Right lobe of liver (tissue), 6 donors: ENCODE data around the gene PFN1. TPM values are rescaled to one million over a fixed set of nuclear protein-coding genes. Genes with fewer than 3 reads are reported as not detected.

ENCODE experiments used
- ATAC-seq, 4 donors: fragments of 200-7000 bp; cut with Tn5 transposase; one replicate each; pipeline ENCODE4 v1.9.1; 2020; ENCODE audit warnings: mild to moderate bottlenecking in 4 of 4, moderate library complexity in 4 of 4
- DNase-seq, 3 donors: peaks; one replicate each; pipeline ENCODE4 v3.0.0-alpha.2; 2020
- H3K27ac ChIP-seq, 3 donors: fragments of 200-600 bp; one replicate each; pipeline ENCODE4 v1.8.0; 2022
- H3K27me3 ChIP-seq, 2 donors: fragments of 200-600 bp; one replicate each; pipeline ENCODE4 v1.8.0; 2022
- H3K36me3 ChIP-seq, 4 donors: fragments of 200-600 bp; sonication (generic) in 1 of 4; one replicate each; pipeline versions ENCODE4 v1.5.1 to v1.8.0; 2017 to 2022; ENCODE audit warnings: control low read depth in 1 of 4
- H3K4me1 ChIP-seq, 4 donors: fragments of 200-600 bp; sonication (generic) in 1 of 4; one replicate each; pipeline versions ENCODE4 v1.5.1 to v1.8.0; 2017 to 2022; ENCODE audit warnings: control low read depth in 1 of 4
- H3K4me3 ChIP-seq, 3 donors: fragments of 200-600 bp; one replicate each; pipeline ENCODE4 v1.8.0; 2022
- H3K9me3 ChIP-seq, 4 donors: fragments of 200-600 bp; sonication (generic) in 1 of 4; one replicate each; pipeline versions ENCODE4 v1.5.1 to v1.8.0; 2017 to 2022; ENCODE audit warnings: control low read depth in 1 of 4
- CTCF ChIP-seq, 4 donors: fragments of 200-600 bp in 3 of 4; fragments of 450-650 bp in 1 of 4; IDR thresholded peaks; one replicate each; pipeline versions ENCODE4 v1.5.1 to v1.8.0; 2016 to 2022; ENCODE audit warnings: antibody characterized with exemption in 4 of 4, mild to moderate bottlenecking in 2 of 4
- POLR2A ChIP-seq: fragments of 450-650 bp; IDR thresholded peaks from one replicate; pipeline ENCODE4 v1.6.1; 2017; ENCODE audit warnings: antibody characterized with exemption, mild to moderate bottlenecking
- WGBS: methylation state at CpG from one replicate; pipeline ENCODE4 v1.1.6; 2018; ENCODE audit warnings: low coverage, low lambda C conversion rate; ENCODE audit not compliant: insufficient coverage; ENCODE audit errors: missing lambda C conversion rate; 5-methylcytosine and 5-hydroxymethylcytosine counted together
- intact Hi-C, 2 donors: fragments of 100-400 bp; cut with DNase I; formaldehyde crosslinking; loops; one replicate each; pipeline versions ENCODE4 v1.11.2 to v1.14.1; 2022
- total RNA-seq, 6 experiments: library from RNA; depleted of rRNA in 2 of 6; stranded (reverse); fragments of >200 nt in 2 of 6; fragmentation: NEBNext Ultra II Directional in 3 of 6; extraction: Animal tissue kit (Norgen Biotek cat#: 25700) in 3 of 6; gene quantifications; one replicate each; pipeline versions ENCODE4 v1.1.0 to v1.2.4, GENCODE V29; 2016 to 2023
- donor health status: DM: no; HTN: yes; CAD: no.
- donor health status: DM: no; HTN: no; CAD: no.
- donor health status: DM: no; HTN: no; CAD: no.
- donor health status: DM: no; HTN: yes; CAD: no.
- donor health status: DM: no; HTN: yes; CAD: no.

Gene PFN1
- total RNA-seq, 6 experiments from 2014 or later = 221 to 1,037 (median 292) TPM

- Histone ChIP-seq H3K4me3 (no peak overlapping the region), H3K27ac (peak overlapping the region in 1 of 3 donors; percentile 75), H3K4me1 (peaks cover 0 to 27% (median 13%) of the 10 kb centered on the region in 4 donors), H3K27me3 (no peaks in the 10 kb centered on the region), H3K36me3 (no peaks in the 10 kb centered on the region), H3K9me3 (no peaks in the 10 kb centered on the region)
- DNase-seq (peak in 1 of 3 donors; percentile 53), ATAC-seq (no peak)
- 40% methylated on average over 4 of the region's 8 CpGs for WGBS
- no peak for TF ChIP-seq CTCF (IDR thresholded peaks at IDR 0.05)
- TF ChIP-seq POLR2A = no peak
- intact Hi-C loops = loop anchor here in 1 of 2 donors (5.0 kb wide), 1 partner anchor 160 kb away; no protein-coding TSS in a partner anchor
These were observed 45.8 kb downstream of the PFN1 start for GRCh38 chr17:4902540-4902939.

DNA sequence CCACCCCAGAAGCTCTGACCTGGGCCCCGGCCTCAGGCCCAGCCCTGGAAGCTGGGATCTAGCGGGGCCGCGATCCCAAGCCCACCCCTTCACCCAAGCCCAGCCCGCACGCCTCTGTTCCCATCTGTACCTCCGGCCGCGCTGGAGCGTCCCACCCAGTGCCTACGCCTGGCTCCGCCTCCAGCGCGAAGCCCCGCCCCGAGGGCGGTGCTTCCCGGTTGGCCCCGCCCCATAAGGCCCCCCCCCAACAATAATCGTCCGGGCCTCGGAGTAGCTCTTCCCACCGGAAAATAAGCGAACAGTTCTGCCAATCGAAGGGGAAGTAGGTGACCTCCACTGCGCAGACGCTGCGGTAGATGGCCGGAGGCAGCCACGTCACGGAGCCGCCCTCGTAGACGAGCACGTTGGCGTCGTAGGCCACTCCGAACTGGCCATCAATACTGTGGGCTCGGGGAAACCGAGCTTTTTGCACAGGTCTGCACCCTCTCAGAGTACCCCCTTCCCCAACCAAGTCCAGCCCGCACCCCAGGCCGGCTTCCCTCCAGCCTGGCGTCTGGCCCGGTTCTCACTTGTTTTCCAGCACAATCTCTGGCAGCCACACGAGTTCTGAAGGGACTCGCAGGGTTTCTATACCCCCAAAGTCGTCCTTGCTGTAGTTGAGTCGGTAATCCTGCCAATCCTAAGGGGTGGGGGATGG, 46.5 kb downstream of the PFN1 start:
- 68% methylated on average over 13 of the region's 48 CpGs for WGBS
- Histone ChIP-seq H3K9me3 (no peaks in the 10 kb centered on the region), H3K36me3 (peaks cover 0 to 5% (median 0%) of the 10 kb centered on the region in 4 donors), H3K27me3 (no peaks in the 10 kb centered on the region), H3K4me1 (peaks cover 0 to 32% (median 13%) of the 10 kb centered on the region in 4 donors), H3K4me3 (peak overlapping the region in 1 of 3 donors; percentile 27), H3K27ac (peak overlapping the region in 2 of 3 donors; percentile 43 to 75)
- no peak for TF ChIP-seq POLR2A
- TF ChIP-seq CTCF (IDR thresholded peaks at IDR 0.05) = no peak
- ATAC-seq = peak; percentile 8 to 62 (median 43)
- peak in 2 of 3 donors; percentile 68 to 87 for DNase-seq
- intact Hi-C loops = loop anchor here in 1 of 2 donors (5.0 kb wide), 1 partner anchor 161 kb away; no protein-coding TSS in a partner anchor

- H3K27ac ChIP-seq = peak overlapping the region in 1 of 3 donors; percentile 62
- intact Hi-C loops = loop anchor here in 1 of 2 donors (5.0 kb wide), 1 partner anchor 161 kb away; no protein-coding TSS in a partner anchor
- peak overlapping the region in 1 of 3 donors; percentile 27 for H3K4me3 ChIP-seq
- H3K27me3 ChIP-seq = no peaks in the 10 kb centered on the region
- 86% methylated on average over 5 of the region's 37 CpGs for WGBS
- no peak for TF ChIP-seq POLR2A
- no peak for TF ChIP-seq CTCF (IDR thresholded peaks at IDR 0.05)
- H3K36me3 ChIP-seq = peaks cover 0 to 11% (median 0%) of the 10 kb centered on the region in 4 donors
- H3K9me3 ChIP-seq = no peaks in the 10 kb centered on the region
- peaks cover 0 to 32% (median 13%) of the 10 kb centered on the region in 4 donors for H3K4me1 ChIP-seq
- DNase-seq (no peak), ATAC-seq (no peak)
These were observed 47.2 kb downstream of the PFN1 start for GRCh38 chr17:4901108-4901647.

DNA sequence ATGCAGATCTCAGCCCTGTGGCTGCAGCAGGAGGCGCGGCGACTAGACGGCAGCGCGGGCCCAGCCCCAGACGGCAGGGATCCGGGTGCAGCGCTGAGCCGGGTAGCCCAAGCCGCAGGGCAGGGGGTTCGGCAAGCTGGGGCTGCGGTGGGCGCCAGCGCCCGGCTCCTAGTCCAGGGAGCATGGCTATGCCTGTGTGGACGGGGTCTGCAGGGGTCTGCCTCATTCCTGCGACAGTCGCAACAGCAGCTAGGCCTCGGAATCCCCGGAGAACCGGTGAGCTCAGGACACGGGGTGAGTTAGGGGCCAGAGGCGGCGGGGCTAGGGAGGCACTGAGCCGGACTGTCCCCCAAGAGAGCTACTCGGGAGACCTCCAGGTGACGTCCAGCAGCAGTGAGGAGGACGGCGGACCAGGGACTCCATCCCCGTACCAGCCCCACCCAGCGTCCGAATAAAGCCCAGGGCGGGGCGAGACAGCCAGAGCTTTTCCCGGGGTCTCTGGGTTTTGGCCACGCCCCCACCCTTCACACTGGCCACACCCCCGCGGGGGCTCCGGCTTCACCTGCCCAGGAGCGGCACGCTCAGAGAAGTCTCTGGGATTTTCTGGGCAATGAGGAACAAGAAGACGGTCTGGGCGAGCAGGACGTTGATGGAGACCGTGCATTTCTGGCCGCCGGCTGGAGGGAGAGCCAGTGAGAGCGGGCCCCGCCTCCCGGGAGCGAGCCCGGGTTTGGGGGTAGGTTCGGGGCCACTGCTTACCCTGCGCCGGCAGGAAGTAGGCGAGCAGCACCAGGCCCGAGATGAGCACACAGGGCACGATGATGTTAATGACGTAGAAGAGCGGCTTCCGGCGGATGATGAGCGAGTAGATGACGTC, 47.9 kb downstream of the PFN1 start:
- TF ChIP-seq CTCF (IDR thresholded peaks at IDR 0.05) (no peak), POLR2A (no peak)
- DNase-seq (peak in 2 of 3 donors; percentile 48 to 74), ATAC-seq (peak in 1 of 4 donors; percentile 5)
- Histone ChIP-seq H3K9me3 (no peaks in the 10 kb centered on the region), H3K4me3 (peak overlapping the region; percentile 27 to 60 (median 52)), H3K27ac (peak overlapping the region in 1 of 3 donors; percentile 62), H3K4me1 (peaks cover 0 to 32% (median 13%) of the 10 kb centered on the region in 4 donors), H3K36me3 (peaks cover 0 to 14% (median 0%) of the 10 kb centered on the region in 4 donors), H3K27me3 (no peaks in the 10 kb centered on the region)
- intact Hi-C loops = loop anchor here in 1 of 2 donors (5.0 kb wide), 1 partner anchor 162 kb away; no protein-coding TSS in a partner anchor
- WGBS = 70% methylated on average over 20 of the region's 65 CpGs
